Measurements from ENCODE around the gene TTF2.
"Not testable (repeated sequence)": the region's sequence is repeated elsewhere in the genome, so short reads cannot be mapped to it uniquely, and the experiment has no call there.

The TTF2 gene

DNA sequence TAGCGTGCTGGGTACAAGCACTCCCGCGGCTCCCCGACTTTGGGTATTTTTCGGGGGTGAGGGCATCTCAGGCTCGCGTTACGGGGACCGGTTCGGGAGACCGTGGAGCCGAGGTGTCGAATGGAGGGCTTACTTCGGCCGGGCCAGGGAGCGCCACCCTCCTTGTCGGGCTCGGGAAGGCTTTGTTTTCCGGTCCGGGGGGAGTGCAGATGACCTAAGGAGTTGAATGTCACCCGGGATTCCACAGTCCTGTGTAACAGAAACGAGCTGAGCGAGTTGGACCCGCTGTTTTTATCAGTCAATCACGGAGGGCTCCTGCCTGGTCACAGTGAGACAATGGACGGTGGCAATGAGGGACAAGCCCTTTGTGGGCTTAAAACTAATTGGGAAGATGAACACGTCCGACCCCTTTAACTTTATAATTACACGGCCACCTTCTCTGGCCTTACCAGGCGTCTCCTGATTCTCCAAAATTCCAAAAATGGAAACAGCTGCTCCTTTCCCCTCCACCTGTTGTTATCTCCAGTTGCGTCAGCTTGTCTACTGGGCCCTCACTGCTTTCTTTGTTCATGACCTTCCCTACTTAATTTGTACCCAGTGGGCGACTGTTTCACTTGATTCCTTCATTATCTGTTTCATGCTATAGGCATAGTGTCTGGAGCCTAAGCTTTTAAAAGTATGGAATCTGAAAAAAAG, 62.4 kb downstream of the TTF2 start:
- no peak for DNase-seq

DNA sequence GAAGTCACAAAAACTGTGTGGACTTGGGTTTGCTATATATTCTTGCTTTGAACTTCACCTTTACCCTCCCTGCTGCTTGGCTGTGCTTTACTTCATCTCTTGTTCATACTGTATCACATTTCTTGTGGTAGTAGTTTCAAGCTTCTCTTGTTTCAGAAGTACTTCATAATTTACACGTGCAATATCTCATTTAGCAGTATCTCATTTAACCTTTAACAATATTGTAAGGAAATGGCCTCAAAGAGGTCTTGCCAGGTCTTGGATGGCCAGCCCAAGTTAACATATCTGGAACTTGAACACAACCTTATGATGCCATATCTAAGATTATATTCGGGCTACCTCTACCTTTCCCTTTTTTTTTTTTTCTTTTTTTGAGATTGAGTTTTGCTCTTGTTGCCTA, 63.1 kb downstream of the TTF2 start:
- no peak for DNase-seq

DNA sequence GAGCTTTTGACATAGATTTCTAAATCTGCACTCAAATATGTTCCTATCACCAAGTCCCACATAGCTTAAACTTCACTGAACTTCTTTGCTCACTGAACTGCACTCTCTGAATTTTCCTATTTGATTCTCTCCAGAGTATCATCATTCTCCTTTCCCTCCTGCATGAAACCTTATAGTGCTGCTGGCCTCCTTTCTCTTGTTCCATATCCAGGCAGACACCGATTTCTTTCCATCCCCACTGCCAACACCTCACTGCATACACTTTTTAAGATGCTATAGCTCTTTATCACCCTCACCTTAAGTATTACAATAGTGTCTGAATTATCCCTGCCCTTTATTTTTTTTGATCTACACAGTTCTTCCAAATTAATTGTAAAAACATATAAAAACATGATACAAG, 64.5 kb downstream of the TTF2 start:
- DNase-seq = no peak

DNA sequence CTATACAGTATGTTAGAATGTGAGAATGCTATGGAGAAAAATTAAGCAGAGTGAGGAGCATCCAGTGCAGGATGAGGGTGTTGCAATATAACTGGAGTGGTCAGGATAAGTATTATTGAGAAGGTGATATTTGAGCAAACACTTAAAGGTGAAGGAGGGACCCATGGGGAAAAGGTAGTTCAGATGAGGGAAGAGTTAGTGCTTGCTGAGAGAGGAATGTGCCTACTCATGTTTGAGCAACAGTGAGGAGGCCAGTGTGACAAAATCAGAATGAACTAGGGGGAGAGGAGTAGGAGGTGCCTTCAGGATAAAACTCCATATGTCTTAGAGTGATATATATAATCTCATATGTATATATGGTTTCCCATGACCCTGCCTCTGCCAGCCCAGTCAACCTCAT, 67.7 kb downstream of the TTF2 start:
- no peak for DNase-seq

DNA sequence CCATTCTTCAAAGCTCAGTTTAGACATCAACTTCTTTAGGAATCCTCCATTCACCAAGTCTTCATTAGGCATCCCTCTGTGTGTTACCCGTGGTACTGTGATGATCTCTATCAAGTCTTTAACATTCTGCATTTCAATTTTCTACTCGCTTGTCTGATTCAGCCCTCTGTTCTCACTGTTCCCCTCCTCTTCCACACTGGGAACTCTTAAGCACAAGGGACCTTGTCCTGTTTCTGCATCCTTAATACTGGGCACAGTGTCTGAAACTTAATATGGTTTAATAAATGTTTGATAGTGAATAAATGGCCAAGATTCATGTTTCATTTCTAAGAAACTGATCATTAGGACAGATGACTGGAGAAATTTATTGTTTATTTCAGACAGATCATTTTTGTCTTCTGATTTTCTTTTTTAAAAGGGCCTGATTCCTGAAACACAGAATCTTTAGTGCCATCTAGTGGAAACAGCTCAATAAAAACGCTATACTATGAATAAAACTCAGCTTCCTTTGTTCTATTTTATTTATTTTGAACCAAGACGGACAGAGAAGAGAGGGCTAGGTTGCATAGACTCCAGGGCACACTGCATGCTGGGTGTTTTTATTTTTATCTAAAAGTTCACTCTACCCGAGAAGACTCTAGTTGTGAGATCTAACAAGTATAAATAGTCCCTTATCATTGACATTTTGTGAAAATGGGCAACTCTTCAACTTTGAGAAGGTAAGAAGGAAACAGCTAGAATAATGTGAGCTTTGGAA, 68.4 kb downstream of the TTF2 start:
- no peak for DNase-seq

DNA sequence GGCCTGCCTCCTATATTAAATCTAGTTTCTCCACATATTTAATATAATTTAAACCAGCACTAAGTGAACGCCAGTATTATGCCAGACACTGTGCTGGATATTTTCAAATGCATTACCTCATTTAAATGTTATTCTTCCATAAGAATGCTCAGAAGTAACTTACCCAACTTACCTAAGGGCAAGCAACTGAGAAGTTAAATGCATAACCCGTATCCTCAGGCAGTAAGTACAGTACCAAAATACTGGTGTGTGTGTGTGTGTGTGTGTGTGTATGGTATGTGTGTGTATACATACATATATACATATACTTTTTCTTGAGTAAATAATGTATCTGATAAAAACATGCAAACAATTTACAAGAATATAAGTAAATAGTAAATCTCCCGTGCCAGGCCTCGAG, 70.4 kb downstream of the TTF2 start:
- no peak for DNase-seq

DNA sequence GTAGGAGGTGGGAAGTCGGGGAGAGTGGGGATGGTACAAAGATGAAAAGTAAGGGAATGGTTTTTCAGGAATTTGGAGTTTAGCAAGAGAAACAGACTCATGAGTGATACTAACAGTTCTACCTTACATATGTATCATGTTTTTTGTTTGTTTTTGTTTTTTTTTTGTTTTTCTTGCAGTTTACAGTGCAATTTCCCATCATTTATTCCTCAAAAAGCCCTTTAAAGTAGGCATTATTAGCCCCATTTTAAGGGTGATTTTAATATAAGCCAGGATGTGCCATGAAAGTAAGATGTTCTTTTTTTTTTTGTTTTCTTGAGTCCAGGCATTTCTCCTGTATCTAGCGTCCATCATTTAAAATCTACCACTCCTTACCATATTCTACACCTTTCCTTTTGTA, 75.2 kb downstream of the TTF2 start:
- DNase-seq = no peak

DNA sequence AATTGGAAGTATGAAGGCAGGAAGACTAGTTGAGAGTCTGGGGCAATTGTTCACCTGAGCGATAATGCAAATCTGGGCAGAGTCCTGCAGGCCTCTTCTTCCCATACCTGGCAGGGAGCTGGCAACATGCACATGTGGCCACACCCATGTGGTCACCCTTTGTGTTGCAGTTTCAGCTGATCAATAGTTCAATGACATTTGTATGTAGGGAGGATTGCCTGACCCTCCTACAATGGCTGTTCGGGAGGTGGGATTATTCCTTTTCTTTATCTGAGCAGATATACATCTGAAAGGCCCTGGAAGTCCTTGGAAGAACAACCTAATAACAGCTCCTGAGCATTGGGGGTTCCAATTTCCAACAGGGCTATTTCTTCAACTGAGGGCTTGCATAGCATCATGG, 76.6 kb downstream of the TTF2 start:
- no peak for DNase-seq

DNA sequence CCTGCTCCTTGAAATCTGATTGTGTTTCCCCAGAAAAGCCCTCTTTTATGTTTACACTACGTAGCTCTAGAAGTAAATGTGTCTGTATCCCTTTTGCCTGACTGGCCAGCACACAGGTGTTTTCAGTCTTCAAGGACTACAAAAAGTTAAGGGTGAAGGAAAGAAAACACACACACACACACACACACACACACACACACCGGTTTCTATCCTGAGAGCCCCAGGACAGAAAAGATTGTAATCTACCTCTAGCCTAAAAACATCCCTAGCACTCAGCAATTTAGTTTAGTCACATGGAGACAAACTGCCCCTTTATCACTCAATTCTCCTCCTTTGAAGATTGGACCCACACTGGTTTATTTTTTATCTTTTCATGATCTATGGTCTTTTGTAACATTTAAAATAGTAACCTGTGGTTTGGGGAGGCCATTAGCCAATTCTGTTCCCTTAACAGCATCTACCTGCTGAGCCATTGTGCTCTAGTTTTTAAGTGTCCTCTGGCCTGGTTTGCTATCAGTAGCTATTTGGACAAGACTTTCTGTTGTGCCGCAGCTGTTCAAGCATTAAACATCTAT, 77.2 kb downstream of the TTF2 start:
- no peak for DNase-seq

DNA sequence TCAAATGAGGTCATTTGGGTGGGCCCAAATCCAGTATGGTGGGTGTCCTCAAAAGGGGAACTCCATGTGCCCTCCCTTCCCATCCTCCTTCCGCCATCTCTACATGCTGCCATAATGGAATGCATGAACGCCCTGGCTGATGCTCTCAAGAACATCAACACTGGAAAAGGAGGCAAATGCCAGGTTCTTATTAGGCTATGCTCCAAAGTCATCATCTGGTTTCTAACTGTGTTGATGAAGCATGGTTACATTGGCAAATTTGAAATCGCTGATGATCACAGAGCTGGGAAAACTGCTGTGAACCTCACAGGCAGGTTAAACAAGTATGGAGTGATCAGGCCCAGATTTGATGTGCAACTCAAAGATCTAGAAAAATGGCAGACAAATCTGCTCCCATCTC, 78.0 kb downstream of the TTF2 start:
- no peak for DNase-seq

DNA sequence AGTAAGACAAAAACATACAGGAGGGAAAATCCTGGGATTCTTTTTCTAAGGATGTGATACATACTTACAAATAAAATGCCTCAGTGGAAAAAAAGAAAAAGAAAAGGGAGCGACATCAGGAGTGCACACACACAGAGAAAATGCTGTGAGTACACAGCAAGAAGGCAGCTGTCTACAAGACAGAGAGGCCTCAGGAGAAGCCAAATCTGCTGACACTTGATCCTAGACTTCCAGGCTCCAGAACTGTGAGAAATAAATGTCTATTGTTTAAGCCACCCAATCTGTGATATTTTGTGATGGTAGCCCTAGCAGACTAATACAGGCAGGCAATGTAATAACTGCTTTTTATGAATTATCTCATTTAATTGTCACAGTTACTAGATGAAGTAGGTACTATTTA, 78.4 kb downstream of the TTF2 start:
- no peak for DNase-seq

DNA sequence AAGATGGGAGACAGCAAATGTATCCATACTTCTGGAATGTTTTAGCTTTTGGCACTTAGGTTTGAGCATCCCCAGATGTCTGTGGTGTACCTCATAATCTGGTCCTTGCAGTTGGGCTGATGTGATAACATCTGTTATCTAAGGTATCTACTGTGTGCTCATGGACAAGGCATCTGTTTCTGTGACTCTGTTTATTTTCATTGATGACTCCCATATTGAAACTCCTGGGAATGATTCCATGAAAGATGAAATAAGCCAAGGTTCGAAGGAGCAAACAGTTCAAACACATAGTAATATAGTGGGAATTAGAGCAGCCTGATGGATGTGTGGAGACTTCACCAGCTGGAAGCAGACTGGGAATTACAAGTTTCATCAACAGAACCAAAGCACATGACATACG, 82.1 kb downstream of the TTF2 start:
- DNase-seq = no peak

DNA sequence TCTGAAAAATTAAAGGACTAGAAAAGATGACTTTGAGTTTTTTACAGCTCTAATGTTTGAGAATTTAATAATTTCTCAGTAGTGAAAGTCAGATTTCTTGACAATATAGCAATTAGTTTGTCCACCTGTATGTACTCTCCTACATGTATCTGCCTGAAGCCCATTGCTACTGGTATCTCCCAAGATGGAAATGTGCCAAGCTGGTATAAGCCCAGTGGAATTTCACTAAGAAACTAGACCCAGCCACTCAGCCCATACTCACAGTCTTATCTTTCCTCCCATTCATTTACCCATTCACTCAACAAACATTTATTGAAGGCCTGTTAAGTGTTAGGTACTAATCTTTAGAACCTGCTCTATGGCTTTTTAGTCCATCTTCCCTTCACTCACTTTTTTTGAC, 83.0 kb downstream of the TTF2 start:
- no peak for DNase-seq

DNA sequence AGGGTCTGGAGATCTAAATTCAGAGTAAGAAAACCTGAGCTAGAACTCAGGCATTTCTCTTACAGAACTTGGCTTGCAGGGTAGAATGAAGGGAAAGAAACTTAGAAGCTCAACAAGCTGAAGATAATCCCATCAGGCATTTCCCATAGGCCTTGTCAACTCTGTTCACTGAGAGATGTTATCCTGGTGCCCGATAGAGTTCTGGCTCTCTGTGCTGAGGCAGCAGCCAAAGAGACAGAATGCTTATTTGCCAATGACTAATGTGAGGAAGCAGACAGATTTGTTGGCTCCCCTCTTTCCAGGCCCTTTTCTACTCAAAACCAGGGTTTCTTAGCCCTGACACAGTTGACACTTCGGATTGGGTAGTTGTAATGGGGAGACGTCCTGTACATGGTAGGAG, 83.7 kb downstream of the TTF2 start:
- DNase-seq = no peak

DNA sequence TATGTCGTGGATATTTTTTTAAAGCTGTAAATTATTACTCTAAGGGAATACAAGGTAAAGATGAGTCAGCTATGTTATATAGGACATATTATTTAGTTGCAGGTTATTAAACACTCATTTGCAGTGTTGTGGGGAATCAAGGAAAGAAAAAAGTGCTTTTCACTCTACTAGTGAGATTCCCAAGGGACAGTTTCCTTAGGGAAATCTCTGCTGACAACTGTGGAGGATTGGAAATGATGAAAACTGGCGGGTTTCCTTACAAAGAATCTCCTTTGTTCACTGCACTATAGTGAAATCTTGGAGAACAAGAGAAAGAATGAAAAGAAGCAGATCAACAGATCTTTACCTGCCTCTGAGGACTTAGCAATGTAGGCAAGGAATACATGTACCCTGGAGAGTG, 85.9 kb downstream of the TTF2 start:
- no peak for DNase-seq

DNA sequence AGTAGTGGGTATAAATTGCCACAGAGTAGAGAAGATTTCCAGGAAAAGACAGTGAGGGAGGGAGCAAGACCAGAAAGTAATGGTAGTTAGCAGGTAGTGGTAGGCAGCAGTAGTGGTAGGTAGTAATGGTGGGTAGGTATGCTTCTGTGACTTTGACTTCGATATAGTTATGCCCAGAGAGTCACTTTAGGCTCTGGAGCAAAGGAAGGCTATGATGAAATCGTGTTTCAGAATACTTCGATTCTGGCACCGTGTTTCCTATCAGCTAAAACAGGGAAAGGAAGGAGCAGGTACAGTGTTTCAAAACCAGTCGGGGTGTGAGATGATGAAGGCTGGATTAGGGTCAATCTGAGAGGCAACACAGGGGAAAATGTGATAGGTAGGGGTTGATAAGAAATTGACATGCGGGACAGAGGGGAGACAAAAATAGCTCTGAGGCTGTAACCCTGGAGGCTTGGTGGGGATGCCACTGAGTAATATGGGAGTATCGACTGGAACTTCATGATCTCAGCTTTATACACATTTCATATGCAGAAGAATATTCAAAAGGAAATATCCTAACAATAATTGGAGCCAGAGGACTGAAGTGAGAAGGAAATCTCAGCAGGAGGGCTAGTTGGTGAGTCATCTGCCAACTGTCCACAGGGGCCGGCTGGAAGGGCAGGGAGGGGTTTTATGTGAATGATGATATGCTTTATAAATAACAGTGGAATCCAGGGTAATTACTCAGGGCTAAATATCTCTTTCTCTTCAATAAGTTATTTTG, 86.6 kb downstream of the TTF2 start:
- no peak for DNase-seq

DNA sequence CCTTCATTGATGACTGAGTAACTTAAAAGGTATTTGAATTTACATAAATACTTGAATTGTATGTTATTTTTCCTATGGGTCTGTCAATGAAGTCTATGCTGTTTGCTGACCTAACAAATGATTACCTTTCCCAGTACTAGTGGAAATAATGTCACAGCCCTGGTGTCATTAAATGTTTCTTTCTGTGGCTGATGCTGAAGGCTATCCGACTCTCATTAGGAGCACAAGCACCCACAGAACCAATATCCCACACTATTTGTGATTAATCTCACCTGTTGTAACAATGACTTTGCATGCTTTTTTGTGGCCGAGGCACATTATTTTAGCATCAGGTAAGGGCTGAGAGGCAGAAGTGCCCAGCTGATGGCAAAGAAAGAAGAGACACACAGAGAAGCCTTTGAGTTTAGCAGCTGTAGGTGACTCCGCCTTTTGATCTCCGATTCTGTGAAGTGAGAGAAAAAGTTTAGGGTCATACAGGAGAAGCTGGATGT, 87.3 kb downstream of the TTF2 start:
- DNase-seq = no peak

DNA sequence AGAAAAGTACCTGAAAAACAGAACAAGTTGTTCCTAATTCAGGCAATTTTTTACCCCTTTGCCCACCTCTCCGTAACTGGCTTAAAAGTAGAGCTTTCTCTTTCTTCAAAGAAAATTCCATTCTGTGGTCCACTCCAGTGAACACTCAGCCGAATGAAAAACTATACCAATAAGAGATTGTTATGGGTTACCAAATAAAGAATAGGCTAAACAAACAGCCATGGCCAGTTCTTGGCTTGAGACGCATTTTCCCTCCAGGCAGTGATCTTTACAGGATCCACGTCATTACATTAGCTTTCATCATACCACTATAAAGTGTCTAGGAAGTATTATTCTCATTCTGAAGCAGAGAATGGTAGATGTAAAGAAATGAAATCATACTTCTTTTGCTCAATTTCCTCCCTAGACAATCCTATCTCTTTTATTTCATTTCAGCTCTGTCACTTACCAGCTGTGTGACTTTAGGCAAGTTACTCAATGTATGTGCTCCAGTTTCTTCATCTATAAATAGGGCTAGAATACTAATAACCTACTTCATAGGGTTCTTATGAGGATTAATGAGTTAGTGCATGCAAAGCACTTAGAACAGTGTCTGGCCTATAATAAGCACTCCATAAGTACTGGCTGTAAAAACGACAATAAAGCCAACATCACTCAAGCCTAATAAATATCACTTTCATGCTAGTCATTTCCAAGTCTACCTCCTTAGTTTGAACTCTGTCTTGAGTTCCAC, 87.9 kb downstream of the TTF2 start:
- DNase-seq = no peak

DNA sequence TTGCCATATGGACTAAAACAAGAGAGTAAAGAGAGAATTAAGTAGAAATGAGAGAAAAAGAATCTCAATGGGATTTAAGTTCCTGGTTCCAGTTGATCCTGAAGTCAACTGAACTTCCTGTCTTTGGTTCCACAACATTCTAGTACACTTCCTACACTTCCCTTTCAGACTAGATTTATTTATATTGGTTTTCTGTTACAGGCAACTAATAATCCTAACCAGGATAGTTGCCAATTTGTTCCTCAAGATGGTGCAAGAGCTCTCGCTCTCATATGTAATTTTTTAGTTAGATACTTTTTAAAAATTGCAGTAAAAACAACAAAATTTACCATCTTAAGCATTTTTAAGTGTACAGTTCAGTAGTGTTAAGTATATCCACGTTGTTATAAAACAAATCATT, 90.2 kb downstream of the TTF2 start:
- no peak for DNase-seq

DNA sequence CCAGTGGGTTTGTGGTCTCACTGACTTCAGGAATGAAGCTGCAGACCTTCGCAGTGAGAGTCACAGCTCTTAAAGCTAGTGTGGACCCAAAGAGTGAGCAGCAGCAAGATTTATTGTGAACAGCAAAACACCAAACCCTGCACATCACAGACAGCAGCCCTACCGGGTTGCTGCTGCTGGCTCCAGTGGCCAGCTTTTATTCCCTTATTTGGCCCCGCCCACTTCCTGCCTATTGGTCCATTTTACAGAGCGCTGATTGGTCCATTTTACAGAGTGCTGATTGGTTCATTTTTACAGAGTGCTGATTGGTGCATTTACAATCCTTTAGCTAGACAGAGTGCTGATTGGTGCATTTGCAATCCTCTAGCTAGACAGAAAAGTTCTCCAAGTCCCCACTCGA, 91.2 kb downstream of the TTF2 start:
- DNase-seq = not testable (repeated sequence)

All from activated CD8-positive, alpha-beta memory T cell treated with anti-CD3 and anti-CD28 coated beads, Interleukin-2, amount 50 U/mL, for 48 hours (primary cell).